Dendritic cell treated with granulocyte-macrophage colony-stimulating factor and Interleukin-4, amounts not matched to agents 40 ng/mL and 50 ng/mL, for 4 days (primary cell): ENCODE measurements around the gene RAB40A.

Experiments
- H3K27ac Mint-ChIP-seq: one replicate; pipeline ENCODE4 v1.8.0; 2022; ENCODE audit warnings: mild to moderate bottlenecking, mixed read lengths
- H3K27me3 Mint-ChIP-seq: one replicate; pipeline ENCODE4 v1.8.0; 2022; ENCODE audit warnings: mild to moderate bottlenecking, mixed read lengths
- H3K36me3 Mint-ChIP-seq: one replicate; pipeline ENCODE4 v1.8.0; 2022; ENCODE audit warnings: low read depth, mixed read lengths
- H3K4me1 Mint-ChIP-seq: one replicate; pipeline ENCODE4 v1.8.0; 2022; ENCODE audit warnings: low read depth, mixed read lengths
- H3K4me3 Mint-ChIP-seq: one replicate; pipeline ENCODE4 v1.8.0; 2022; ENCODE audit warnings: mild to moderate bottlenecking, moderate library complexity, mixed read lengths
- H3K9me3 Mint-ChIP-seq: one replicate; pipeline ENCODE4 v1.8.0; 2022; ENCODE audit warnings: mixed read lengths
- intact Hi-C: fragments of 100-400 bp; cut with micrococcal nuclease; formaldehyde crosslinking; loops from one replicate; pipeline ENCODE4 v1.15.0; 2022

RAB40A gene

GRCh38 chrX:103536732-103537131, 17.4 kb upstream of the RAB40A start:
- no peak overlapping the region for H3K27ac Mint-ChIP-seq
- no peaks in the 10 kb centered on the region for H3K9me3 Mint-ChIP-seq
- H3K36me3 Mint-ChIP-seq: no peaks in the 10 kb centered on the region
- H3K4me1 Mint-ChIP-seq: peaks cover 6% of the 10 kb centered on the region
- H3K27me3 Mint-ChIP-seq: no peaks in the 10 kb centered on the region
- H3K4me3 Mint-ChIP-seq: no peak overlapping the region
- intact Hi-C loops: loop anchor here (10.0 kb wide), 1 partner anchor 148 kb away; the partner anchor contains the start of gene MORF4L2

GRCh38 chrX:103536071-103536470, 16.8 kb upstream of the RAB40A start:
- H3K36me3 Mint-ChIP-seq: no peaks in the 10 kb centered on the region
- intact Hi-C loops: loop anchor here (10.0 kb wide), 1 partner anchor 149 kb away; the partner anchor contains the start of gene MORF4L2
- H3K27ac Mint-ChIP-seq: no peak overlapping the region
- no peak overlapping the region for H3K4me3 Mint-ChIP-seq
- no peaks in the 10 kb centered on the region for H3K9me3 Mint-ChIP-seq
- no peaks in the 10 kb centered on the region for H3K27me3 Mint-ChIP-seq
- H3K4me1 Mint-ChIP-seq: peaks cover 6% of the 10 kb centered on the region

- Mint-ChIP-seq H3K4me1 (peaks cover 6% of the 10 kb centered on the region), H3K9me3 (no peaks in the 10 kb centered on the region), H3K27ac (no peak overlapping the region), H3K27me3 (no peaks in the 10 kb centered on the region), H3K36me3 (no peaks in the 10 kb centered on the region), H3K4me3 (no peak overlapping the region)
- intact Hi-C loops: loop anchor here (10.0 kb wide), 1 partner anchor 150 kb away; the partner anchor contains the start of gene MORF4L2
Observed at GRCh38 chrX:103535206-103535605, 15.9 kb upstream of the RAB40A start.

GRCh38 chrX:103533511-103534216, 14.4 kb upstream of the RAB40A start:
- intact Hi-C loops: loop anchor here (1.0 to 10.0 kb wide), 2 partner anchors 151 to 284 kb away; partner anchors contain the start of gene MORF4L2
- no peaks in the 10 kb centered on the region for H3K9me3 Mint-ChIP-seq
- H3K27ac Mint-ChIP-seq: no peak overlapping the region
- peak overlapping the region; percentile 62 for H3K4me3 Mint-ChIP-seq
- no peaks in the 10 kb centered on the region for H3K36me3 Mint-ChIP-seq
- peaks cover 6% of the 10 kb centered on the region for H3K4me1 Mint-ChIP-seq
- no peaks in the 10 kb centered on the region for H3K27me3 Mint-ChIP-seq

GRCh38 chrX:103531002-103531401, 11.7 kb upstream of the RAB40A start:
- no peaks in the 10 kb centered on the region for H3K27me3 Mint-ChIP-seq
- H3K4me3 Mint-ChIP-seq: no peak overlapping the region
- intact Hi-C loops: loop anchor here (10.0 kb wide), 1 partner anchor 154 kb away; the partner anchor contains the start of gene MORF4L2
- no peak overlapping the region for H3K27ac Mint-ChIP-seq
- peaks cover 6% of the 10 kb centered on the region for H3K4me1 Mint-ChIP-seq
- H3K36me3 Mint-ChIP-seq: no peaks in the 10 kb centered on the region
- H3K9me3 Mint-ChIP-seq: no peaks in the 10 kb centered on the region

GRCh38 chrX:103530545-103530944, 11.3 kb upstream of the RAB40A start:
- intact Hi-C loops: loop anchor here (10.0 kb wide), 1 partner anchor 154 kb away; the partner anchor contains the start of gene MORF4L2
- Mint-ChIP-seq H3K36me3 (no peaks in the 10 kb centered on the region), H3K4me1 (peaks cover 6% of the 10 kb centered on the region), H3K27ac (no peak overlapping the region), H3K27me3 (no peaks in the 10 kb centered on the region), H3K4me3 (no peak overlapping the region), H3K9me3 (no peaks in the 10 kb centered on the region)

- intact Hi-C loops: no loop called here
- Mint-ChIP-seq H3K36me3 (no peaks in the 10 kb centered on the region), H3K27ac (no peak overlapping the region), H3K9me3 (no peaks in the 10 kb centered on the region), H3K4me1 (peaks cover 6% of the 10 kb centered on the region), H3K27me3 (no peaks in the 10 kb centered on the region), H3K4me3 (no peak overlapping the region)
Observed at GRCh38 chrX:103529550-103529949, 10.3 kb upstream of the RAB40A start.

GRCh38 chrX:103524747-103525146, 5.5 kb upstream of the RAB40A start:
- H3K27me3 Mint-ChIP-seq: no peaks in the 10 kb centered on the region
- no peaks in the 10 kb centered on the region for H3K4me1 Mint-ChIP-seq
- no peaks in the 10 kb centered on the region for H3K9me3 Mint-ChIP-seq
- no peaks in the 10 kb centered on the region for H3K36me3 Mint-ChIP-seq
- no peak overlapping the region for H3K27ac Mint-ChIP-seq
- intact Hi-C loops: no loop called here
- no peak overlapping the region for H3K4me3 Mint-ChIP-seq

GRCh38 chrX:103523605-103524004, 4.3 kb upstream of the RAB40A start:
- Mint-ChIP-seq H3K27ac (no peak overlapping the region), H3K4me3 (no peak overlapping the region), H3K36me3 (no peaks in the 10 kb centered on the region), H3K27me3 (no peaks in the 10 kb centered on the region), H3K9me3 (no peaks in the 10 kb centered on the region), H3K4me1 (no peaks in the 10 kb centered on the region)
- intact Hi-C loops: no loop called here

GRCh38 chrX:103520386-103520785, 1.1 kb upstream of the RAB40A start:
- Mint-ChIP-seq H3K9me3 (no peaks in the 10 kb centered on the region), H3K4me3 (no peak overlapping the region)

GRCh38 chrX:103518571-103518970, 718 bp downstream of the RAB40A start:
- Mint-ChIP-seq H3K27ac (no peak overlapping the region), H3K36me3 (no peaks in the 10 kb centered on the region), H3K27me3 (no peaks in the 10 kb centered on the region), H3K4me3 (no peak overlapping the region), H3K4me1 (no peaks in the 10 kb centered on the region), H3K9me3 (no peaks in the 10 kb centered on the region)
- intact Hi-C loops: no loop called here

More at GRCh38 chrX:103520386-103520785, 1.1 kb upstream of the RAB40A start:
- Mint-ChIP-seq H3K36me3 (no peaks in the 10 kb centered on the region), H3K27me3 (no peaks in the 10 kb centered on the region), H3K27ac (no peak overlapping the region), H3K4me1 (no peaks in the 10 kb centered on the region)
- intact Hi-C loops: no loop called here

- H3K9me3 Mint-ChIP-seq: no peaks in the 10 kb centered on the region
- no peak overlapping the region for H3K27ac Mint-ChIP-seq
- intact Hi-C loops: no loop called here
- H3K4me1 Mint-ChIP-seq: no peaks in the 10 kb centered on the region
- H3K27me3 Mint-ChIP-seq: no peaks in the 10 kb centered on the region
- H3K36me3 Mint-ChIP-seq: no peaks in the 10 kb centered on the region
- no peak overlapping the region for H3K4me3 Mint-ChIP-seq
Observed at GRCh38 chrX:103517246-103517645, 2.0 kb downstream of the RAB40A start.

- no peaks in the 10 kb centered on the region for H3K4me1 Mint-ChIP-seq
- no peaks in the 10 kb centered on the region for H3K27me3 Mint-ChIP-seq
- H3K9me3 Mint-ChIP-seq: no peaks in the 10 kb centered on the region
- no peaks in the 10 kb centered on the region for H3K36me3 Mint-ChIP-seq
- intact Hi-C loops: no loop called here
- H3K4me3 Mint-ChIP-seq: no peak overlapping the region
- H3K27ac Mint-ChIP-seq: no peak overlapping the region
Observed at GRCh38 chrX:103513476-103514108, 5.7 kb downstream of the RAB40A start.

- H3K4me3 Mint-ChIP-seq: no peak overlapping the region
- no peaks in the 10 kb centered on the region for H3K27me3 Mint-ChIP-seq
- intact Hi-C loops: no loop called here
- H3K36me3 Mint-ChIP-seq: no peaks in the 10 kb centered on the region
- no peak overlapping the region for H3K27ac Mint-ChIP-seq
- no peaks in the 10 kb centered on the region for H3K9me3 Mint-ChIP-seq
- H3K4me1 Mint-ChIP-seq: no peaks in the 10 kb centered on the region
Observed at GRCh38 chrX:103513067-103513466, 6.2 kb downstream of the RAB40A start.
